Measurements from ENCODE around the gene TACO1. TPM values are rescaled to one million over a fixed set of nuclear protein-coding genes. Genes with fewer than 3 reads are reported as not detected.

Gene TACO1
- total RNA-seq, result 10 to 100 TPM; 11.6 to 14.3 TPM
- long read RNA-seq, donor 1, transcript TACO1-201 (5 exons, 1,469 nt), result major isoform, 6 of 7 reads
- long read RNA-seq, donor 1, partial matches to known transcripts, result 1 of 7 reads
- long read RNA-seq, donor 1, other reads (novel, unspliced or antisense), result 0 of 7 reads
- long read RNA-seq, donor 2, transcript TACO1-201 (5 exons, 1,469 nt), result major isoform, 40 of 42 reads
- long read RNA-seq, donor 2, partial matches to known transcripts, result 0 of 42 reads
- long read RNA-seq, donor 2, other reads (novel, unspliced or antisense), result 2 of 42 reads

DNA sequence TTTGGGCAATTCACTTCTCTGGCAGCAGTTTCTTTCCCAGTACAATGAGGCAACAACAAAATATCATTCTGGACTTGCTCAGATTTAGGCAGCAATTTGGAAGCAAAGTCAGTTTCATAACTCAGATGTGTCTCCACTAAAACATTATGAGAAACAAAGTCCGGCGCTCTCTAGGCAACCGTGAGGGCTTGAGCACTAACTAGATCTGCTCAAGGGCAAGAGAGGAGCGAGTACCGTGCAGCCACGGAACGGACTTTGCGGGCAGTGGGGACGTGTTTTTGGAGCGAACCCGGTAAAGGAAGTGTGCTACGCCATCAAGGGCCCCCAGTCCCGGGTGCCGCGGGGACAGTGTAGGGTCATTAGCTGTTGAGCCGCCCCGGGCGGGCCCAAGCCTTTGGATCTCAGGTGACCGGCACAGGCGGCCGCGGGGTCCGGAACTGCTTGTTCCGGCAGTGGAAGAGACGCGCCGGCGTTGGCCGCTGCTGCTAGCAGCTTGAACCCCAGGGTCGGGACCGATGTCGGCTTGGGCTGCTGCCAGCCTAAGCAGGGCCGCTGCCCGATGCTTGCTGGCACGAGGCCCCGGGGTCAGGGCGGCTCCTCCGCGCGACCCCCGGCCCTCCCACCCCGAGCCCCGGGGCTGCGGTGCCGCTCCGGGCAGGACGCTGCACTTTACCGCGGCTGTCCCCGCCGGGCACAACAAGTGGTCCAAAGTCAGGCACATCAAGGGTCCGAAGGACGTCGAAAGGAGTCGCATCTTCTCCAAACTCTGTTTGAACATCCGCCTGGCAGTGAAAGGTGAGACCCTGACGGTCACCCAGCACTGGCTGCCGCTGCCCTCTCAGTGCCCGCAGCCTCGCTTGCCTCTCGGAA is at the start of gene TACO1:
TACO1 (plus strand) TSS at position 327 of the 870 bp plus-strand sequence; CDS start at position 516, 189 bp downstream.
- intact Hi-C loops (cut with DNase I), result loop anchor here in 1 of 2 donors (5.0 kb wide), 1 partner anchor 169 kb away; no protein-coding TSS in a partner anchor
- DNase-seq (ENCODE audit: low spot score), result peak; percentile 93

DNA sequence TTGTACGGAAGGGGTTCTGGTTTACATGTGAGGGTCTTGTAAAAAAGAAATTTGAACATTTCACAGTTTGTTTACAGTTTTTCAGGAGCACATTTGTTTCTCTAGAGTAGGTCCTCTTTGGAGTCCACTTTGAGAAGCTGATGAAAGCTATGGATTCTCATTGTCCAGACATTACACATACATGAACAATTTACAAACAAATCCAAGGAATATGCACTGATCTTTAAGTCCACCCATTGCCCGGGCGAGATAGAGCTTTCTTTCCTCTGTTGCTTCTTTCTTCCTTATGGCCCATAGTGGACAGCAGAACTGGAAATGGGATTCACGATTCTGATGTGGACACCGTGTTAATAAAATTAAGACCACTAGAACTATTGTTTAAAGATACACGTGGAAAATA is 48.5 kb upstream of the TACO1 start:
- no peak for DNase-seq (ENCODE audit: low spot score)
- intact Hi-C loops (cut with DNase I), result no loop called here

GRCh38 chr17:63555500-63556156 is 45.1 kb upstream of the TACO1 start:
- DNase-seq (ENCODE audit: low spot score), result peak; percentile 28
- intact Hi-C loops (cut with DNase I), result no loop called here

DNA sequence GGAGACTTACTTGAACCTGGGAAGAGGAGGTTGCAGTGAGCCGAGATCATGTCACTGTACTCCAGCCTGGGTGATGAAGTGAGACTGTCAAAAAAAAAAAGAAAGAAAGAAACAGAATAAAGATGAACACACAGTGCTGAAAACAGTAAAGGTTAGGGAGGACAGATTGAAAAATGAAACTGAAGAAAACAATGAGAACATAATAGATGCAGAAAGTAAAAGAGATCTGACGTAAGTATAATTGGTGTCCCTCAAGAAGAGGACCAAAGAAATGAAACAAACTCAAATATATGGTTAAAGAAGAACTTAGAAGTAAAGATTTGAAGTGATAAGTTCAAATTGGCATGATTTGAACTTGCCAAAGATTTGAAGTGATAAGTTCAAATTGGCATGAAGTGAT is 43.3 kb upstream of the TACO1 start:
- DNase-seq (ENCODE audit: low spot score), result no peak
- intact Hi-C loops (cut with DNase I), result no loop called here

GRCh38 chr17:63558441-63558840 is 42.3 kb upstream of the TACO1 start:
- no peak for DNase-seq (ENCODE audit: low spot score)
- intact Hi-C loops (cut with DNase I), result no loop called here

GRCh38 chr17:63561819-63562218 is 38.9 kb upstream of the TACO1 start:
- DNase-seq (ENCODE audit: low spot score), result no peak
- intact Hi-C loops (cut with DNase I), result no loop called here

DNA sequence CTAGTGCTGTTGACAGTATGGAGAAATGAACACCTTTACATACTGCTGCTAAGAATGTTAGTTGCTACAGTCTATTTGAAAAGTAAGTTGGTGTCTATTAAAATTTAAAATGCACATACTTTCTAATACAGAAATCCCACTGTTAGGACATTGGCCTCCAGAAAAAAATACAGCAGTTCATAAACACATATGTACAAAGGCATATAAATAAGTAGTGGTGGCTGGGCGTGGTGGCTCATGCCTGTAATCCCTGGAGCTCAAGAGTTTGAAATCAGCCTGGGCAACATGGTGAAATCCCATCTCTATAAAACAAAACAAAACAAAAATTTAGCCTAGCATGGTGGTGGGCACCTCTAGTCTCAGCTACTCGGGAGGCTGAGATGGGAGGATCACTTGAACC is 37.4 kb upstream of the TACO1 start:
- no peak for DNase-seq (ENCODE audit: low spot score)
- intact Hi-C loops (cut with DNase I), result no loop called here

DNA sequence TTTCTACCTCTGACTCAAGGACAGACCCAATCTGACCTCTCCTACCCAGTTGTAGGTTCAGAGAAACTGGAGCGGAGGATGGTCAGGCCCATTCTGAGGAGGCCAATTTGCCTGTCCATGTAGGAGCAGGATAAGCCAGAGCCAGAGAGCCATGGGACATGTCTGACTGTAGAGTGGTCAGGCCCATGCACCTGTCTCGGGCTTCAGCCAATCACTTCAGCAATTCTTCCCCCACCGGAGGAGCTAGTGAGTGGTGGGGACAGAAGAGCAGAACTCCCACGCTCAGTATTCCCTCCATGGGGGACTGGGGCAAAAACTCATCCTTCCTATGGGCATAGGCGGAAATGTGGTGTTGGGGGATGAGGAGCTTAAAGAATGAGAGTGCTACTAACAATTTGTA is 36.1 kb upstream of the TACO1 start:
- intact Hi-C loops (cut with DNase I), result no loop called here

DNA sequence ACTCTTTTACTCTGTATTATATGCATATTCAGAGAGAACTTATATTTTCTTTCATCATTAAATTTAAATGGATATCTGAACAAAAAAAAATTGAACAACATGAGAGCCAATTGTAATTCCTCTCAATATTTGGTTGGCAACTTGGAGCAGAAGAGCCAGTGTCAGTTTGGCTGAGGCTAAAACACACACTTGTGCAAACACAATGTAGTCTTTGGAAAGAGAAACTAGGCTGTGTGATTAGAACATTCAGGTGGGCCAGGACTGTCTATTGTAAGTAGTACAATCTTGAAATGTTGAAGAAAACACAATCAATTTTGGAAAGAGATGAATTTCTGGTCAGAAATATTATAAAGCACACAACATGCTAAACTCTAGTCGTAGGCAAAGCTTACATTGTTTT is 33.5 kb upstream of the TACO1 start:
- intact Hi-C loops (cut with DNase I), result no loop called here
- DNase-seq (ENCODE audit: low spot score), result no peak

More for the DNA sequence above, 36.1 kb upstream of the TACO1 start:
- DNase-seq (ENCODE audit: low spot score), result no peak

- no peak for DNase-seq (ENCODE audit: low spot score)
Measured at GRCh38 chr17:63568563-63568962, 32.1 kb upstream of the TACO1 start.

DNA sequence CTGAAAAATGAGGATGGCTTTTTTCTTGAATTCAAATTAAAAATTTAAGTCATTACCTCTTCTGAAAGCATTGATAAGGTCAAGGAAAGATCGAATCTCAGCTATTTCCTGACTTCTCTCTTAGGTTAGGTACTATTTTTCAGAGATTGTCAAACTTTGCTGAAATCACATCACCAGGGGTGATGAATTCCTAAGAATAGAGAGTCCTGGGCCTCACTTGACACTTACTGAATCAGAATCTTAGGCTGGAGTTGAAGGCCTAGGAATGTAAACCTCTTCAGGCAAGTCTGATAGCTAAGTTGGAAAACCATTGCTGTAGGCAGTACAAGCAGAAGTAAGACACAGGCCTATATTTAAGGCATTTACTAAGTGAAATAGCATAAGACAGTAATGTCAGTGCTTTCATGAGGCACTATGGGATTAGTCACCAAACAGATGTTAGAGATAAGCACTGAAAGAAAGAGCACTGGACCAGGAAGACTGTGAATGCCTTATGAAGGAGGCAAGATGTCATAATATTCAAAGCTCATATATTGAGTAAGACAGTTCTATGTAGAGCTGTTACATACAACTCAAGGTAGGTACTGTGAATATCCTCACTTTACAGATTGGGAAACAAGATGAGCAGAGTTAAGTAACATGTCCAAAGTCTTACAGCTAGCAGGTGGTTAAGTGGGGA is 28.9 kb upstream of the TACO1 start:
- DNase-seq (ENCODE audit: low spot score), result no peak
- intact Hi-C loops (cut with DNase I), result no loop called here

More at GRCh38 chr17:63568563-63568962, 32.1 kb upstream of the TACO1 start:
- intact Hi-C loops (cut with DNase I), result no loop called here

- intact Hi-C loops (cut with DNase I), result no loop called here
- no peak for DNase-seq (ENCODE audit: low spot score)
Measured at GRCh38 chr17:63573634-63574033, 27.1 kb upstream of the TACO1 start.

- intact Hi-C loops (cut with DNase I), result no loop called here
- DNase-seq (ENCODE audit: low spot score), result no peak
Measured at GRCh38 chr17:63578027-63578768, 22.5 kb upstream of the TACO1 start.

GRCh38 chr17:63578769-63579111 is 22.0 kb upstream of the TACO1 start:
- intact Hi-C loops (cut with DNase I), result no loop called here
- DNase-seq (ENCODE audit: low spot score), result no peak

DNA sequence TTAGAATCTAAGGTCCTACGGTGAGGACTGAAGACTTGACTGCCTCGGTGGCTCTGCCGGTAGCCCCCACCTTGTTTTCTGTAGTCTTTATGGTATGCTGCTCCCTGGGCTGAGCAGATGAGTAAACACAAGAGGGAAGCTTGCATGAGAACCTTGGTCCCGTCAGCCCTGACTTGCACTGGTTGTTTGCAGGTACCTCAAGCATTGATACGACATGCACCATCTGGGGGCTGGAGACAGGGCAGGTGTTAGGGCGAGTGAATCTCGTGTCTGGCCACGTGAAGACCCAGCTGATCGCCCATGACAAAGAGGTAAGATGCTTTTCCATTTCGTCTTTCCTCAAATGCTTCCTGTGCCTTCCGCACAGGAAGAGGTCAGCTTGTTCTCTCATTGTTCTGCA is 21.1 kb upstream of the TACO1 start:
- DNase-seq (ENCODE audit: low spot score), result no peak
- intact Hi-C loops (cut with DNase I), result no loop called here

DNA sequence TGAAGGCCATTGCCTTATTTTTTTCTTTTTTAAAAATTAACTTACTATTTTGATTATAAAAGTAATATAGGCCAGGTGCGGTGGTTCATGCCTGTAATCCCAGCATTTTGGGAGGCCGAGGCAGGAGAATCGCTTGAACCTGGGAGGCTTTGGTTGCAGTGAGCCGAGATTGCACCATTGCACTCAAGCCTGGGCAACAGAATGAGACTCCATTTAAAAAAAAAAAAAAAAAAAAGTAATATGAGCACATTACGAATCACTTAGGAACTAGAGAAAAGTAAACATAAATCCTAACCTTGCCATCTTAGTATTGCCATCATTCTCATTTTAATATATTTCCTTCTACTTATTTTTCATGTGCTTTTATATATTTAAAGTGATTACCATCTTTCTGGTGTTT is 12.9 kb upstream of the TACO1 start:
- intact Hi-C loops (cut with DNase I), result no loop called here
- DNase-seq (ENCODE audit: low spot score), result no peak

DNA sequence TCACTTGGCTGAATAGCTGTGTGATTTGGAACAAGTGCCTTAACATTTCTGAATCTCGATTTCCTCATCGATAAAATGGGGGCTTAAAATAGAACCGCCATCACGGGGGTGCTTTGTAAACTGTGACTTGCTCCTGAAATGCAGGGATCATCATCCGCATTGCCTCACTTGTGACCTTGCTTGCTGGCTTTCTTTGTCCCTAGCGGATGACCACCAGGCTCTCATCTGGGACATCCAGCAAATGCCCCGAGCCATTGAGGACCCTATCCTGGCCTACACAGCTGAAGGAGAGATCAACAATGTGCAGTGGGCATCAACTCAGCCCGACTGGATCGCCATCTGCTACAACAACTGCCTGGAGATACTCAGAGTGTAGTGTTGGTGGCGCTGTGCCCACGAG is 11.9 kb upstream of the TACO1 start:
- DNase-seq (ENCODE audit: low spot score), result no peak
- intact Hi-C loops (cut with DNase I), result no loop called here

- DNase-seq (ENCODE audit: low spot score), result no peak
- intact Hi-C loops (cut with DNase I), result no loop called here
Measured at GRCh38 chr17:63589646-63590045, 11.0 kb upstream of the TACO1 start.

- intact Hi-C loops (cut with DNase I), result no loop called here
- DNase-seq (ENCODE audit: low spot score), result no peak
Measured at GRCh38 chr17:63592797-63593196, 7.9 kb upstream of the TACO1 start.
